Upper lobe of left lung (tissue), 4 donors: ENCODE measurements around the gene MS4A3.

Experiments used
- POLR2A ChIP-seq, 4 donors: fragments of 450-650 bp; IDR thresholded peaks; one replicate each; pipeline ENCODE4 v1.5.1; 2016 to 2017; ENCODE audit warnings: antibody characterized with exemption in 4 of 4, mild to moderate bottlenecking in 2 of 4
- POLR2AphosphoS5 ChIP-seq, 2 donors: sonication (generic); formaldehyde crosslinking; IDR thresholded peaks; one replicate each; pipeline ENCODE4 v1.5.1; 2017; ENCODE audit warnings: antibody characterized with exemption in 2 of 2
- TF ChIP-seq, protein P1 (sequence below), 6 experiments: fragments of 450-650 bp in 4 of 6; fragments of 200-600 bp in 2 of 6; sonication (generic) in 2 of 6; IDR thresholded peaks; one replicate each; pipeline ENCODE4 v1.5.1; 2016 to 2019; ENCODE audit warnings: antibody characterized with exemption in 6 of 6

DNA sequence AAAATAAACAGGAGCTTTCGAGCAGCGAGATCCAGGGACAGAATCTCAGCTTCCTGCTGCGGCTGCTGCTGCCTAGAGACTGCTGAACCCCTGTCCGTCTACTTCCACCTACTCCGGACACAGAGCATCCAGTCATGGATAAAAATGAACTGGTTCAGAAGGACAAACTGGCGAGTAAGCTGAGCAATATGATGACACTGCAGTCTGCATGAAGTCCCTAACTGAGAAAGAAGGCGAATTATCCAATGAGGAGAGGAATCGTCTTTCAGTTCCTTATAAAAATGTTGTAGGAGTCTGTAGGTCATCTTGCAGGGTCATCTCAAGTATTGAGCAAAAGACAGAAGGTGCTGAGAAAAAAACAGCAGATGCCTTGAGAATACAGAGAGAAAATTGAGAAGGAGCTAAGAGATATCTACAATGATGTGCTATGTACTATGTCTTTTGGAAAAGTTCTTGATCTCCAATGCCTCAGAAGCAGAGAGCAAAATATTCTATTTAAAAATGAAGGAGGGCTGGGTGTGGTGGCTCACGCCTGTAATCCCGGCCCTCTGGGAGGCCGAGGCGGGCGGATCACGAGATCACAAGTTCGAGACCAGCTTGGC, 20.9 kb downstream of the MS4A3 start:
- TF ChIP-seq, protein P1, sequence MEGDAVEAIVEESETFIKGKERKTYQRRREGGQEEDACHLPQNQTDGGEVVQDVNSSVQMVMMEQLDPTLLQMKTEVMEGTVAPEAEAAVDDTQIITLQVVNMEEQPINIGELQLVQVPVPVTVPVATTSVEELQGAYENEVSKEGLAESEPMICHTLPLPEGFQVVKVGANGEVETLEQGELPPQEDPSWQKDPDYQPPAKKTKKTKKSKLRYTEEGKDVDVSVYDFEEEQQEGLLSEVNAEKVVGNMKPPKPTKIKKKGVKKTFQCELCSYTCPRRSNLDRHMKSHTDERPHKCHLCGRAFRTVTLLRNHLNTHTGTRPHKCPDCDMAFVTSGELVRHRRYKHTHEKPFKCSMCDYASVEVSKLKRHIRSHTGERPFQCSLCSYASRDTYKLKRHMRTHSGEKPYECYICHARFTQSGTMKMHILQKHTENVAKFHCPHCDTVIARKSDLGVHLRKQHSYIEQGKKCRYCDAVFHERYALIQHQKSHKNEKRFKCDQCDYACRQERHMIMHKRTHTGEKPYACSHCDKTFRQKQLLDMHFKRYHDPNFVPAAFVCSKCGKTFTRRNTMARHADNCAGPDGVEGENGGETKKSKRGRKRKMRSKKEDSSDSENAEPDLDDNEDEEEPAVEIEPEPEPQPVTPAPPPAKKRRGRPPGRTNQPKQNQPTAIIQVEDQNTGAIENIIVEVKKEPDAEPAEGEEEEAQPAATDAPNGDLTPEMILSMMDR (IDR thresholded peaks at IDR 0.05) = no peak
- TF ChIP-seq POLR2AphosphoS5 (IDR thresholded peaks at IDR 0.05) (no peak), POLR2A (IDR thresholded peaks at IDR 0.05) (no peak)
